Loucy (cell line): Measurements from ENCODE around the gene RAP1GAP2.
A peak's percentile ranks its signal among the peaks of the same experiment; 100 is the strongest.

Experiments
- H2AFZ ChIP-seq: fragments of 200-600 bp; sonication (generic); 2 replicates; pipeline ENCODE4 v1.6.0; 2016; ENCODE audit warnings: antibody characterized with exemption, mild to moderate bottlenecking, low read length, moderate library complexity
- H3F3A ChIP-seq: fragments of 200-600 bp; 2 replicates; pipeline ENCODE4 v1.6.0; 2016; ENCODE audit warnings: antibody characterized with exemption, low read depth, mild to moderate bottlenecking
- H3K27me3 ChIP-seq: fragments of 200-600 bp; sonication (generic); 2 replicates; pipeline ENCODE4 v1.6.1; 2014; ENCODE audit warnings: low read length, mild to moderate bottlenecking; ENCODE audit not compliant: insufficient read depth, poor library complexity, severe bottlenecking
- H3K36me3 ChIP-seq: fragments of 200-600 bp; sonication (generic); 2 replicates; pipeline ENCODE4 v1.6.1; 2016; ENCODE audit warnings: low read length; ENCODE audit not compliant: insufficient read depth
- H3K4me1 ChIP-seq: fragments of 200-600 bp; sonication (generic); 2 replicates; pipeline ENCODE4 v1.5.1; 2014; ENCODE audit warnings: low read length, mild to moderate bottlenecking; ENCODE audit not compliant: insufficient read depth, poor library complexity, severe bottlenecking
- H3K4me2 ChIP-seq: fragments of 200-600 bp; sonication (generic); 2 replicates; pipeline ENCODE4 v1.6.0; 2014; ENCODE audit warnings: antibody characterized with exemption, low read length, low read depth, mild to moderate bottlenecking; ENCODE audit not compliant: poor library complexity, severe bottlenecking
- H3K4me3 ChIP-seq: fragments of 200-600 bp; sonication (generic); 2 replicates; pipeline ENCODE4 v1.5.1; 2014; ENCODE audit warnings: low read length, mild to moderate bottlenecking, mixed read lengths; ENCODE audit not compliant: poor library complexity, severe bottlenecking
- H3K79me2 ChIP-seq: fragments of 200-600 bp; sonication (generic); 2 replicates; pipeline ENCODE4 v1.6.1; 2014; ENCODE audit warnings: low read length; ENCODE audit not compliant: insufficient read depth
- H3K9ac ChIP-seq: fragments of 200-600 bp; sonication (generic); 2 replicates; pipeline ENCODE4 v1.6.0; 2014; ENCODE audit warnings: mild to moderate bottlenecking, low read depth, low read length, moderate library complexity; ENCODE audit not compliant: poor library complexity, severe bottlenecking
- H3K9me2 ChIP-seq: fragments of 200-600 bp; sonication (generic); replicated peaks from 2 replicates; pipeline ENCODE4 v1.6.1; 2016; ENCODE audit warnings: low read depth, low read length, mixed read lengths
- H3K9me3 ChIP-seq: fragments of 200-600 bp; sonication (generic); 2 replicates; pipeline ENCODE4 v1.6.1; 2014; ENCODE audit warnings: mild to moderate bottlenecking, antibody characterized with exemption, low read length, low read depth; ENCODE audit not compliant: insufficient read depth
- H4K20me1 ChIP-seq: fragments of 200-600 bp; sonication (generic); 2 replicates; pipeline ENCODE4 v1.6.0; 2014; ENCODE audit warnings: antibody characterized with exemption, low read length, mild to moderate bottlenecking; ENCODE audit not compliant: insufficient read depth, poor library complexity, severe bottlenecking
- EZH2phosphoT487 ChIP-seq: fragments of 200-600 bp; IDR thresholded peaks from 2 replicates; pipeline ENCODE4 v1.6.1; 2018; ENCODE audit warnings: antibody characterized with exemption, mild to moderate bottlenecking, moderate library complexity, borderline replicate concordance
- TF ChIP-seq, protein P1 (sequence below): fragments of 200-600 bp; sonication (generic); conservative IDR thresholded peaks from 2 replicates; pipeline ENCODE4 v1.5.1; 2014; ENCODE audit warnings: mild to moderate bottlenecking, antibody characterized with exemption, low read length

RAP1GAP2 gene

DNA sequence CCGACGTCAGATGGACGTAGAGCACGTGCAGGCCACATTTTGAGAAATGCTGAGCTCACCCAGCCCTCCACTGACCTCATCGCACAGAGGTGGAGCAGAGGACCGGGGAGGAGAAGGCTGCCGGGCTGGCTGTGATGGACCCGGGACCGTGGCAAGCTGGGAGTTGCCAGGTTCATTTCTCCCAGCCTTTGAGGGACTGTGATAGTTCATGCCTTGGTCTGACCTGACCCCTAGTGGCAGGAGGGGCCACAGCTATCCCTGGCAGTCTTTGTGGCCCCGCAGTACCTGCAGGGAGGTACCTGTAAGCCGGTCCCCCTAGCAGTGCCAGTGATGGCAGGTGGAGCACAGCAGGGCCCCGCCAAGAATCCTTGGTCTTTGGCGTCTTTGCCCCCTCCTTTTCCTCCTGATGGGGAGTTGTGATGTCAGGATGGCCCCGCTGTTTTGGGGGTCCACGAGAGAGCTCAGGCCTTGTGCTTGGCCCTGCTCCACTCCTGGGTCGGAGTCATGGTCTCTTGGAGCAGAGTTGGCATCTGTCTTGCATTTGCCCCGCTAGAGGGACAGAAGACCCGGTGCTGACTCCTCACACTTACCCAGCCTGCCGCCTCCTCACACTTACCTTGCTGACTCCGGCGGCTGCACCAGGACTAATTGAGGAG is 216.8 kb downstream of the RAP1GAP2 start:
- Histone ChIP-seq H3F3A (no peaks in the 10 kb centered on the region), H3K36me3 (peaks cover 89% of the 10 kb centered on the region), H3K9me3 (no peaks in the 10 kb centered on the region), H3K9me2 (no peaks in the 10 kb centered on the region), H3K4me3 (no peak overlapping the region), H2AFZ (no peak overlapping the region), H3K4me2 (no peak overlapping the region), H3K9ac (no peak overlapping the region), H4K20me1 (peaks cover 7% of the 10 kb centered on the region), H3K27me3 (no peaks in the 10 kb centered on the region), H3K79me2 (no peaks in the 10 kb centered on the region), H3K4me1 (no peaks in the 10 kb centered on the region)
- TF ChIP-seq EZH2phosphoT487: no peak
- TF ChIP-seq, protein P1, sequence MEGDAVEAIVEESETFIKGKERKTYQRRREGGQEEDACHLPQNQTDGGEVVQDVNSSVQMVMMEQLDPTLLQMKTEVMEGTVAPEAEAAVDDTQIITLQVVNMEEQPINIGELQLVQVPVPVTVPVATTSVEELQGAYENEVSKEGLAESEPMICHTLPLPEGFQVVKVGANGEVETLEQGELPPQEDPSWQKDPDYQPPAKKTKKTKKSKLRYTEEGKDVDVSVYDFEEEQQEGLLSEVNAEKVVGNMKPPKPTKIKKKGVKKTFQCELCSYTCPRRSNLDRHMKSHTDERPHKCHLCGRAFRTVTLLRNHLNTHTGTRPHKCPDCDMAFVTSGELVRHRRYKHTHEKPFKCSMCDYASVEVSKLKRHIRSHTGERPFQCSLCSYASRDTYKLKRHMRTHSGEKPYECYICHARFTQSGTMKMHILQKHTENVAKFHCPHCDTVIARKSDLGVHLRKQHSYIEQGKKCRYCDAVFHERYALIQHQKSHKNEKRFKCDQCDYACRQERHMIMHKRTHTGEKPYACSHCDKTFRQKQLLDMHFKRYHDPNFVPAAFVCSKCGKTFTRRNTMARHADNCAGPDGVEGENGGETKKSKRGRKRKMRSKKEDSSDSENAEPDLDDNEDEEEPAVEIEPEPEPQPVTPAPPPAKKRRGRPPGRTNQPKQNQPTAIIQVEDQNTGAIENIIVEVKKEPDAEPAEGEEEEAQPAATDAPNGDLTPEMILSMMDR: peak; percentile 67

DNA sequence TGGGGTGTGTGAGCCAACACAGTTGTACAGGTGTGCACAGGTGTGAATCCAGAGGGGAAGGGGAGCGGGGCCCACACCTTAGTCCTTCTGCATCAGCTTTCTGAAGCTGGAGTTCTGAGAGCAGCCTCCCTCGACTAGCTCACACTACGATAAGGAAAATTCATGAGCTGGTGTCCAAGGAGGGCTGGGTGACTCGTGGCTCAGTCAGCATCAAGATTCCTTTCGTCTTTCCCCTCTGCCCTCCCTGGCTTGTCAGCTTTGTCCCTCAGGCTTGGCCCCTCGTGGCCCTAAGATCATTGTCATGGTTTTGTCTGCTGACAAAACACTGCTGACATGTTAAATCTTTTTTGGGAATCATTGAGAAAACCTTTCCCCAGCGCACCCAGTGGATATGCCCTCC is 219.7 kb downstream of the RAP1GAP2 start:
- no peaks in the 10 kb centered on the region for H3K79me2 ChIP-seq
- no peak for TF ChIP-seq EZH2phosphoT487
- TF ChIP-seq, protein P1: no peak
- no peaks in the 10 kb centered on the region for H3K4me1 ChIP-seq

DNA sequence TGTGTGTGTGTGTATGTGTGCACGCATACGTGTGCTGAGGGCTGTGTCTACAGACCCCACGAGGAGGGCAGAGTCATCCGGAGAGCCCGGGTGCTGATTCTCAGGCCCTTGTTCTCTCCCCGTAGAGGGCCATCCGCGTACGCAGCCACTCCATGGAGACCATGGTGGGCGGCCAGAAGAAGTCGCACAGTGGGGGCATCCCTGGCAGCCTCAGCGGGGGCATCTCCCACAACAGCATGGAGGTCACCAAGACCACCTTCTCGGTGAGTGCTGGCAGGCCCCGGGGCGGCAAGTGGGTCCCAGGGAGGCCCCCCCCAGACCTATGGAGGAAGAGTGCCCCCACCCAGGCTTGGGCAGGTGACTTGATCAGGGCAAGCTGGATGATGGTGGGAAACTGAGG is 221.7 kb downstream of the RAP1GAP2 start:
- Histone ChIP-seq H3K9me2 (no peaks in the 10 kb centered on the region), H4K20me1 (peaks cover 5% of the 10 kb centered on the region), H3K9ac (no peak overlapping the region), H3K4me1 (no peaks in the 10 kb centered on the region), H3K79me2 (no peaks in the 10 kb centered on the region), H3K36me3 (peaks cover 97% of the 10 kb centered on the region), H3K4me3 (no peak overlapping the region), H3F3A (no peaks in the 10 kb centered on the region), H3K27me3 (no peaks in the 10 kb centered on the region), H2AFZ (no peak overlapping the region), H3K9me3 (no peaks in the 10 kb centered on the region), H3K4me2 (no peak overlapping the region)
- TF ChIP-seq, protein P1: no peak
- TF ChIP-seq EZH2phosphoT487: no peak

More for the DNA sequence above, 219.7 kb downstream of the RAP1GAP2 start:
- Histone ChIP-seq H3F3A (no peaks in the 10 kb centered on the region), H3K27me3 (no peaks in the 10 kb centered on the region), H3K4me3 (no peak overlapping the region), H4K20me1 (peaks cover 7% of the 10 kb centered on the region), H3K36me3 (peaks cover 91% of the 10 kb centered on the region), H3K9me2 (no peaks in the 10 kb centered on the region), H2AFZ (no peak overlapping the region), H3K9ac (no peak overlapping the region), H3K9me3 (no peaks in the 10 kb centered on the region), H3K4me2 (no peak overlapping the region)
